HG03066 (cell line): ENCODE data around the gene TUBB4A.
"Not testable (repeated sequence)": the region's sequence is repeated elsewhere in the genome, so short reads cannot be mapped to it uniquely, and the experiment has no call there.

ENCODE experiments used
- ATAC-seq: cut with Tn5 transposase; IDR thresholded peaks from one replicate; pipeline ENCODE4 v1.9.1; 2021; ENCODE audit warnings: low read depth; ENCODE audit not compliant: unreplicated experiment

The TUBB4A gene

DNA sequence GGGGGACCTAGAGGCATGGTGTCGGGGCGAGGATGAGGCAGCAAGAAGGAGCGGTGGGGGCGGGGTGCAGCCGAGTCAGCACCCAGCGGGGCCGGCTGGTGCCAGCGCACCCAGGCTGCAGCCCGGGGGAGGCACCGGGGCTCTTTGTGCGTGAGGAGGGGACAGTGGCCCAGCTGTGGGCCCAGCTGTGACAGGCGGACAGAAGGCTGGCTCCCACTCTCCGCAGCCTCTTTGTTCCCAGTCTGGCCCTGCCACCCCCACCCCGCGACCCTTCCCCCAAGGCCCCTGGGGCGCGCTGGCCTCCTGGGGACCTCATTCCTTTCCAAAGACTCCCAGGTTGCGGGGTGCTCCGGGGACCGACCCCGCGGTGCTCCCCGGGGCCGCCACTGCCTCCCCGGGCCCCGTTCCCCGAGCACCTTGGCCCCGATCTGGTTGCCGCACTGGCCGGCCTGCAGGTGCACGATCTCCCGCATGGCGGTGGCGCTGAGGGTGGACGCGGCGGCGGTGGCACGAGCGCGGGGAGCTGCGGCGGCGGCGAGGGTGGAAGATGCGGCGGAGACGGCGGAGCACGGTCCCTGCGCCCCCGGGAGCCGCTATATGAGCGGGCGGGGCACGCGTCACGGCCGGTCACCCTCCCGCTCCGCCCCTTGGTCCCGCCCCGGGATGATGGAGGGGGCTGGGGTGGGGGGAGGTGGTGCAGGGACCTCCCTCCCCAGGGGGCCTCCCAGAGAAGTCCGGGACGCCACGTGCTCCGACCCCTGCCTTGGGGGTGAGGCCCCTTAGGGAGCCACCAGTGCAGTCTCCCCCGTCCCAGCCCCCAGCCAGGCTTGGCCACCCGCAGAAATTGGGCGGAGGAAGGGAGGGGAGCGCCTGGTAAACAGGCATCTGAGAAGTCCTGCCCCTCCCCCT lies at the start of gene TUBB4A:
Gene TUBB4A (minus strand): TSS at position 570 of the 909 bp plus-strand sequence. CDS start 97 bp downstream, at position 473.
- ATAC-seq = no peak

DNA sequence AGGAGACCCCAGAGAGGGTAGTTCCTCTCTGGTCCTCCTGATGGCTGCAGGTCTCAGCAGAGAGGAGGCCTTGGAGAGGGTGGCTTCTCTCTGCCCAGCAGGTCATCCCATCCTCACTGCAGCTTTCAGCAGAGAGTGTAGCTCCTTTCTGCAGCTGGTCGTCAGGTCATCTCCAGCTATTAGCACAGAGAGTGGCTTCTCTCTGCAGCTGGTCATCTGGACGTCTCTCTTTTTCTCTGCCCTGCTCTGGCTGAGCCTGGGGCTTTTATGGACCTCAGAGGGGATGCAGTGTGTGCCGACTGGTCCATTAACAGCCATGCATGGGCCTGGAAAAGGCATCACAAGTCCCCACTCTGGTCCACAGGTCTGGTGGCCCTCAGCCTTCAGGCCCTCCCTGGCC lies 49.0 kb upstream of the TUBB4A start:
- ATAC-seq = no peak

DNA sequence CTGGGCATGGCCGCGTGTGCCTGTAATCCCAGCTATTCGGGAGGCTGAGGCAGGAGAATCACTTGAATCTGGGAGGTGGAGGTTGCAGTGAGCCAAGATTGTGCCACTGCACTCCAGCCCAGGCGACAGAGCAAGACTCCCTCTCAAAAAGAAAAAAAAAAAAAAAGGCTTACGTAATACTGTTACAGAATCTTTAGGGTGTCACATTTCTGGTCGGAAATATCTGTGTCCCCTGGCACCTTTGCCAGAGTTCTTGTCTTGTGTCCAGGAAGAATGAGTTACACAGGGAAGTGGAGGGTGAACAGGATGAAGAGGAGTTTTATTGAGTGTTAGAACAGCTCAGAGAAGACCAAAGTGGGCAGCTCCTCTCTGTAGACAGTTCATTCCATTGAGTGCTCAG lies 48.6 kb upstream of the TUBB4A start:
- ATAC-seq = not testable (repeated sequence)

DNA sequence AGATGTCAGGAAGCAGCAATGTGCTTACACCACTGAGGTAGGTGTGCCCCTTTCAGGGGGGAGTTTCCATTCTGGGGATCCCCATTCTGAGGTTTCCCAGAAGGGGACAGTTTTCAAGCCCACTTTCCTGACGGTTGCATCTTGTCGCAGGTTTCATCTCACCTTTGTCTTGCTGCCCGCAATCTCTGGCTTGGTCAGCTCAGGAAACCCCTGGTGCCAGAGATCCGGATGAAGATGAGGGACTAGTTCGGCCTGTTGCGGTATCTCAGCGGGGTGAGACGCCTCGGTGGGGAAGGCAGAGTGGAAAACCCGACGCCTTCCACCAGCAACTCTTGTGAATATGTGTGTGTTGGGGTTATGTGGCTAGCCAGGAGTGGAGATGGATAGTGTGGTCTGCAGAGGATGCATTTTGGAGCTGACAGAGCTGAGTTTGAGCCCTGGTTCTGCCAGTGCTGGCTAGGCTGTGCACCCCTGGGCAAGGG lies 41.8 kb upstream of the TUBB4A start:
- ATAC-seq = no peak

DNA sequence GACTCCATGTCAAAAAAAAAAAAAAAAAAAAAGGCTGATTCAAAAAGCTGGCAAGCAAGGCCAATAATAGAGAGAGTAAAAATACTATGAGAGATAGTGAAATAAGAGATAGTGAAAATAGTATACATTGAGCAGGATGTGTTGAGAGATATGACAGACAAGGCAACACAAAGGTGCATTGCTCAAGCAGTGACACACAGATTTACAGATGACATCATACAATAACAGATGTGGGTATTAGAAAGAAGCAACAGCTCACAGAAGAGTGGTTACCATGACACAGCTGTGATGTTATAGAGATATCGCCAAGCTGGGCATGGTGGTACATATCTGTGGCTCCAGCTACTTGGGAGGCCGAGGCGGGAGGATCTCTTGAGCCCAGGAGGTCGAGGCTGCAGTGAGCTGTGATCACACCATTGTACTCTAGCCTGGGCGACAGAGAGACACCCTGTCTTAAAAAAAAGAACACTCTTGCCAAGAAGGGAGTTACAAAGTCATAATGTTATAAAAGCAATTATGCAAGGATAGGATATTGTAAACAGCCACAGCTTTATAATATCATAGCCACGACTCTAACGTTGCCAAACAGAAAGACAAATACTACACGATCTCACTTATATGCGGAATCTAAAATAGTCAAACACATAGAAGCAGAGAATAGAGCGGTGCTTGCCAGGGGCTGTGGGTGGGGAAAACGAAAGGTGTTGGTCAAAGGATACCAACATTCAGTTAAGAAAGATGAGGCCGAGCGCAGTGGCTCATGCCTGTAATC lies 39.0 kb upstream of the TUBB4A start:
- ATAC-seq = no peak

DNA sequence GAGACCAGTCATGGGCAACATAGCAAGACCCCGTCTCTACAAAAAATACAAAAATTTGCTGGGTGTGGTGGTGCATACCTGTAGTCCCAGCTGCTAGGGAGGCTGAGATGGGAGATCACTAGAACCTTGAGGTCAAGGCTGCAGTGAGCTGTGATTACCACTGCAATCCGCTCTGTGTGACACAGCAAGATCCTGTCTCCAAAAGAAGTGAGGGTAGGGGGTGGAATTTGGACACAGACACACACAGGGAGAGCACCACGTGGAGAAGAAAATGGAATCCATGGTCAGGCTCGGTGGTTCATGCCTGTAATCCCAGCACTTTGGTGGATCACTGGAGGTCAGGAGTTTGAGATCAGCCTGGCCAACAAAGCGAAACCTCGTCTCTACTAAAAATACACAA lies 37.4 kb upstream of the TUBB4A start:
- no peak for ATAC-seq

DNA sequence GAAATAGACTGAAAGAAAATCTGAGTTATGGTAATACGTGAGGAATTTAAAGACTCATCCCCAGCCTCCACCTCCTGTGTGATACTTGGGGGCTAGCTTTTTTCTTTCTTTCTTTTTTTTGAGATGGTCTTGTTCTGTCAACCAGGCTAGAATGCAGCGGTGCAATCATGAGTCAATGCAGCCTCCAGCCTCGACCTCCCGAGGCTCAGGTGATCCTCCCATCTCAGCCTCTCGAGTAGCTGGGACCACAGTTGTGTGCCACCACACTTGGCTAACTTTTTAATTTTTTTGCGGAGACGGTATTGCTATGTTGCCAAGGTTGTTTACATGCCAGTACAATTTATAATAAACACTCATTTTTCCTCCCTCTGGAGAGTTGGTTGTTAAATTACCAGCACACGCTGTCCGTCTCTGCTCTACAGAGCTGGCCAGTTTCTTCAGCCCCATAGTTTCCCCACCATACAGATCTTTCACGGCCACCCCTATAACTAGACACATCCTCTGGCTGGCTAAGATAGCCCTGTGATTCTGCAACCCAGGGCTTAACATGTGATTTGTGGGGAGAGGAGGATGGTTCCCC lies 33.5 kb upstream of the TUBB4A start:
- ATAC-seq = no peak

DNA sequence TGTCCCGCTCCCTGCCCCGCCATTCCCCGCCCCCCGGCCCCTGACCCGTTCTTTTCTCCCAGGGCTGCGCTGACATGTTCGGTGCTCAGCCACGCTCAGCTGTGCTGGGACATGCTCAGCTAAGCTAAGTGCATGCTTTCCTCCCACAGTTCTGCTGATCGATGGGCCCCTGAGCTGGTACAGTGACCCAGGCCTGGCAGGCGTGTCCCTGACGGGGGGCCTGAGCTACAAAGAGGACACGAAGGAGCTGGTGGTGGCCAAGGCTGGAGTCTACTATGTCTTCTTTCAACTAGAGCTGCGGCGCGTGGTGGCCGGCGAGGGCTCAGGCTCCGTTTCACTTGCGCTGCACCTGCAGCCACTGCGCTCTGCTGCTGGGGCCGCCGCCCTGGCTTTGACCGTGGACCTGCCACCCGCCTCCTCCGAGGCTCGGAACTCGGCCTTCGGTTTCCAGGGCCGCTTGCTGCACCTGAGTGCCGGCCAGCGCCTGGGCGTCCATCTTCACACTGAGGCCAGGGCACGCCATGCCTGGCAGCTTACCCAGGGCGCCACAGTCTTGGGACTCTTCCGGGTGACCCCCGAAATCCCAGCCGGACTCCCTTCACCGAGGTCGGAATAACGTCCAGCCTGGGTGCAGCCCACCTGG lies 32.5 kb upstream of the TUBB4A start:
- ATAC-seq = no peak

DNA sequence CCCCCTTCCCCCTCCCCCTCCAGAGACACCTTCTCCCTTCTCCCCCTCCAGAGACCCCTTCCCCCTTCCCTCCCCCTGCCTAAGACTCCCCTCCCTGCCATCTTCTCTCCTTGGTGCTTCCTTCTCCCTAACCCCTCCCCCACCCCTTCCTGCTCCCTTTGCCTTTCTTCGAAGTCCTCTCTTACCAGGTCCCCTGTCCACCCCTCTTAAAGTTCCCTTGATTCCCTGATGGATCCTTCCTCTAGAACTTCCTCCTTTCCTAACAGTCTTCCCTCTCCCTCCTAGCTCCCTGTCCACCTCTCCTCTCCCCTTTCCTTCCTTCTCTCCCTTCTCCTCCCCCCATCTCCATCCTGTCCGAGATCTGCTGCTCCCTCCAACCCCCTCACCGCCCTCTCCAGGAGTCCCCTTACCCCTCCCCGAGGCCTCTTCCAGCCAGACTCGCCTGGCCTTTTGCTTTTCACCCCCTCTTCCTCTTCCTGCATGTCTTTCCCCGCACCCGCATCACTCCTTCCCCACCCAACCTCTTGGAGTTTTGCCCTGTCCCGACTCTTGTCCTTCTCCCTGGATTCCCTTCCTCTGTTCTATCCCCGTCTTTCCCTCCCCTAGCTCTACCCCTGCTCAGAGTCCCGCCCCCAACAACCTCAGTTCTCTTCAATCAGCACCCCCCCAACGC lies 31.8 kb upstream of the TUBB4A start:
- no peak for ATAC-seq

DNA sequence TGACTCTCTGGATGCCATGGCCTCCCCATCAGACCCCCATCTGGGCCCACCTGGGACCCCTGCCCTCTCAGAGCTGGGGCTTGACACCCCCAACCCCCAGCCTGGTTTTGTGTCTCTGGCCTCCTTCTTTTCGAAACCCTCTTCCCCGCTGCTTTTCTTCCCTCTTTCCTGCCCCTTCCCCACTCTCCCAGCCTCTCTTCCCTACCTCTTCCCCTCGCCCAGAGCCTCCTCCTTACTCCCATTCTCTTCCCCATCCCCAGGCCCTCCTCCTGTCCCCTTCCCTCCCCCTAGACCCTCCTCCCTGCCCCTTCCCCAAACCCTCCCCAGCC lies 30.9 kb upstream of the TUBB4A start:
- no peak for ATAC-seq

DNA sequence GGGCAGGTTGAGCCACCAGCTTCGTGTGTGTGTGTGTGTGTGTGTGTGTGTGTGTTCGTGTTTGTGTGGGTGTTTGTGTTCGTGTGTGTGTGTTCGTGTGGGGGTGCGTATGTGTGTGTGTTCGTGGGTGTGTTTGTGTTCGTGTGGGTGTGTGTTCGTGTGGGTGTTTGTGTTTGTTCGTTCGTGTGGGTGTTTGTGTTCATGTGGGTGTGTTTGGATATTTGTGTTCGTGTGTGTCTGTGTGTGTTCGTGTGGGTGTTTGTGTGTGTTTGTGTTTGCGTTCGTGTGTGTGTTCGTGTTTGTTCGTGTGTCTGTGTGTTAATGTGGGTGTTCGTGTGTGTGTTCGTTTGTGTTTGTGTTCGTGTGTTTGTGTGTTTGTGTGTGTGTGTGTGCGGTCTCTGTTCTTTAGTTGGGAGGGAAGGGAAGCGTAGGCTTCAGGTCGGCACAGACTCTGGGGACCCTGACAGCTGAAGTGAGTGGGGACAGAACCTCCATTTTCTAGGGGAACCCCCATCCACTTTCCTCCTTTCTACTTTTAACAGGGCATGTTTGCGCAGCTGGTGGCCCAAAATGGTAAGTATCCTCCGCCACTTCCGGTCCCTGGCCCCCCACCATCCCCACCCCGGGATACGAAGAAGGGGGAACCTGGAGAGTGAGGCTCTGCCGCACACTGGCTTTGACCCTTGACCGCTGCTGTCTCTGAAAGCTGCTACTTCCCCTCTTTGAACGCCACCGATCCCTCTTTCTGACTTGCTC lies 30.3 kb upstream of the TUBB4A start:
- ATAC-seq = no peak

DNA sequence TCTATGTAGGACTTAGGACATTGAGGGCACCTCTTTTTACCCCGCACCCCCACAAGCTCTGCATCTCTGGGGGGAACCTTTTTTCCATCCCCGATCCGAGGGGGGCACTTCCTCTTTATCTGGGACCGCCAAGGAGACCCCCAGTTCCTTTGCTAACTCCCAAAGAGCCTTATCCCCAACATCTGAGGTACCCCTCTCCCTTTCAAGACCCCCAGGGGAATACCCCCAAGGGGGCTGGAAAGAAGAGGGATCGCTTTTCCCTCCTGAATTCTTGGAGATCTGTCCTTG lies 29.8 kb upstream of the TUBB4A start:
- ATAC-seq = no peak

DNA sequence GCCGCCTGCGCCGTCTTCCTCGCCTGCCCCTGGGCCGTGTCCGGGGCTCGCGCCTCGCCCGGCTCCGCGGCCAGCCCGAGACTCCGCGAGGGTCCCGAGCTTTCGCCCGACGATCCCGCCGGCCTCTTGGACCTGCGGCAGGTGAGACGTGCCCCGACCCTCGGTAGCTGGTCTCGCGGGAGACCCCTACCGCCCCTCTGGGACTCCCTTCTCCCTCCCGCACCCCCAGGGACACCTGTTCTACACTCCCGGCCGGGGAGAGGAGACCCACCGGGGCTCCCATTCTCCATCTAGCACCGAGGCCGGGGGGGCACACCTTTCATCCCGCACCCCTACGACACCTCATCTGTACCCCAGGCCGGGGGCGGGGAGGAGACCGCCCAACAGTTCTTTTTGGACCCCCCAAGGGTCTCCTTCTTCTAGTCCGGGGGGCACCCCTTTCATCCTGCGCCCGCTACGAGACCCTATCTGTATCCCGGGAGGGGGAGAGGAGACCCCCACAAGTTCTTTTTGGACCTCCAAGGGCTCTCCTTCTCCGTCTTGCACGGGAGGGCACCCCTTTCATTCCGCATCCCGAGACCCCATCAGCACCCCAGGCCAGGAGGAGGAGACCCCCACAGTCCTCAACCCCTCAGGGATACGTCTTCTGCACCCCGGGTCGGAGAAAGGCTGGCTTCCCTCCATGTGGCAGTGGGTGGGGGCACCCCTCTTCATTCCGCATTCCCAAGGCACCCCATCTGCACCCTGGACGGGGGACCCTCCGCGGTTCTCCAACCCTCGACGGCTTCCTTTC lies 29.2 kb upstream of the TUBB4A start:
- no peak for ATAC-seq

DNA sequence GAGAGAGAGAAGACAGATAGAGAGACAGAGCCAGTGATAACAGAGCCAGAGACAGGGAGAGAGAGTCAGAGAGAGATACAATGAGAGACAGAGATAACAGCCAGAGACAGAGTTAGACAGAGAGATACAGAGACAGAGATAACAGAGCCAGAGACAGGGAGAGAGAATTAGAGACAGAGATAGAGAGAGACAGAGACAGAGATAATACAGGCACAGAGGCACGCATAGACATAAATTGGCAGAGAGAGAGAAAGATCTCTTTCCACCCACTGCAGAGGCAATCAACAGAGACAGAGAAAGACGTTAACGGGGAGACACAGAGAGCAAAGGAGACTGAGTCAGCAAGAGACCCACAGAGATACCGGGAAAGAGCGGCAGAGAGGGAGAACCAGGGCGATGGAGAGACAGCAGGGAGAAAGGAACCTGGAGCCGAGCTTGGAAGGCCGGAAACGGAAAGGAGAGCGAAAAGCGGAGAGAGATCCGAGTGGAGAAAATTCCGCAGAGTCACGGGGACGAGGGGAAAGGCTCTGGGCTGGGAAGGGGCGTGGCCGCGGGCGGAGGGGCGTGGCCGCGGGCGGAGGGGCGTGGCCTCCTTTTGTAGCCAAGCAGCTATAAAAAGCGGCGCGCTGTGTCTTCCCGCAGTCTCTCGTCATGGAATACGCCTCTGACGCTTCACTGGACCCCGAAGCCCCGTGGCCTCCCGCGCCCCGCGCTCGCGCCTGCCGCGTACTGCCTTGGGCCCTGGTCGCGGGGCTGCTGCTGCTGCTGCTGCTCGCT lies 28.5 kb upstream of the TUBB4A start, which contains the start of gene TNFSF9:
Gene TNFSF9 (plus strand): TSS at position 641 of the 777 bp plus-strand sequence. CDS start 11 bp downstream, at position 652.
- ATAC-seq = no peak

DNA sequence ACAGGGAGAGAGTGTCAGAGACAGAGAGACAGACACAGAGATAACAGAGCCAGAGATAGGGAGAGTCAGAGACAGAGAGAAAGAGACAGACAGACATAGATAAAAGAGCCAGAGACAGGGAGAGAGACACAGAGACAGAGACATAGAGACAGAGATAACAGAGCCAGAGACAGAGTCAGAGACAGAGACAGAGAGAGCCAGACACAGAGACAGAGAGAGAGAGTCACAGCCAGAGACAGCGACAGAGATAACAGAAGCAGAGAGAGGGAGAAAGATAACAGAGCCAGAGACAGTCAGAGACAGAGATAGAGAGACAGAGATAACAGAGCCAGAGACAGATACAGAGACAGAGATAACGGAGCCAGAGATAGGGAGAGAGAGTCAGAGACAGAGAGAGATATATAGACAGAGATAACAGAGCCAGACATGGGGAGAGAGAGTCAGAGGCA lies 27.9 kb upstream of the TUBB4A start:
- ATAC-seq = no peak

DNA sequence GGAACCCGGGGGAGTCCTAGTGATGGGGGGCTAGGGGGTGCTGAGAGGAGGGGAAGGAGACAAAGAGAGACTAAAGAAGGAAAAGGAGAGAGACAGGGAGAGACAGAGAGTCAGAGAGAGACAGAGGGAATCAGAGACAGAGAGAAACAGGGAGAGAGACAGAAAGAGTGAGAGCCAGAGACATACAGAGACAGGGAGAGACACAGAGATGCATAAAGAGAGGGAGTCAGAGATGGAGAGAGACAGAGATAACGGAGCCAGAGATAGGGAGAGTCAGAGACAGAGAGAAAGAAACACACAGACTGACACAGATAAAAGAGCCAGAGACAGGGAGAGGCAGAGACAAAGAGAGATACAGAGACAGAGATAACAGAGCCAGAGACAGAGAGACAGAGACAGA lies 27.2 kb upstream of the TUBB4A start:
- no peak for ATAC-seq

DNA sequence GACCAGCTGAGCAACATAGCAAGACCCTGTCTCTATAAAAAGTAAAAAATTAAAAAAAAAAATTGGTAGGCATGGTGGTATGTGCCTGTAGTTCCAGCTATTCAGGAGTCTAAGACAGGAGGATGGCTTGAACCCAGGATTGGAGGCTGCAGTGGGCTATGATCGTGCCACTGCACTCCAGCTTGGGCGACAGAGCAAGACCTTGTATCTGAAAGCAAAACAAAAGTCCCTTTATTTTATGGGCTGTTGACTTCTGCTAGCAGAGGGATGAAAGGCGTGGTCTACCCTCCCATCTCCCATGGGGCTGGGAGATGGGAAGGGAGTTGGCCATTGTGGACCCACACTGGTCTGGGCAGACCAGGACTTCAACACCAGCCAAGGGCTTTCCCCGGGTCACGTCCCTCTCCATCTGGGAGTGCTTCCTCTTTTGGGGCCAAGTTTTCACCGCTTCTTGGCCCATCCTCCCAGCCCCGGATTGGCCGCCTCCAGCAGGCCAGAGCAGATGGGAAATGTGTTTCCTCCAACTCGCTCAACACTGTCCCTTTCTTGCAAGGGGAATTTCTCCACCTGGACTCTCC lies 26.5 kb upstream of the TUBB4A start:
- ATAC-seq = no peak
